Fibroblast of lung (primary cell): ENCODE data around the gene NEB.

Source experiments
- EZH2 ChIP-seq: IDR thresholded peaks from 2 replicates; pipeline ENCODE4 v1.5.1; 2012; ENCODE audit warnings: low read length, control low read depth, mild to moderate bottlenecking; ENCODE audit errors: missing control alignments
- TF ChIP-seq, protein P1 (sequence below), 2 donors: IDR thresholded peaks in 1 of 2; conservative IDR thresholded peaks in 1 of 2; 1 replicate in 1 of 2; 2 replicates in 1 of 2; pipeline ENCODE4 v1.5.1; 2011 to 2012; ENCODE audit warnings: low read length in 2 of 2, control low read depth in 1 of 2, inconsistent platforms in 1 of 2, low read depth in 1 of 2, mild to moderate bottlenecking in 1 of 2

DNA sequence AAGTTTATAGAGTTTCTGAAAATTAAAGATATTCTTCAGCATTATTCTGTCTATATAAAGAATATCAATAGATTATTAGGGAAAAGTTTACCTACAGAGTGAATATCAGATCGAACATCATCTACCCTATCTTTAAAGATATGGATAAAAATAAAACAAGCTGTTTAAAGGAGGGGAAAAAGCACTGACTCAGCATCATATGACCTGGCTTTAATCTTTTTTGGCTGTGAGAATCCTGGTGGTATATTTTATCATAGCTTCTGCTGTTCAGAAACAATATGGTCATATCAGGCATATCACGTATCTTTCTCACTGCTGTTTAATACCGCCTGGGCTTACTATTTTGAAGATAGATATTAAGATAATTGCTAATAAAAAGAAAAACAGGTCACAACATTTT lies 80.2 kb downstream of the NEB start:
- TF ChIP-seq, protein P1, sequence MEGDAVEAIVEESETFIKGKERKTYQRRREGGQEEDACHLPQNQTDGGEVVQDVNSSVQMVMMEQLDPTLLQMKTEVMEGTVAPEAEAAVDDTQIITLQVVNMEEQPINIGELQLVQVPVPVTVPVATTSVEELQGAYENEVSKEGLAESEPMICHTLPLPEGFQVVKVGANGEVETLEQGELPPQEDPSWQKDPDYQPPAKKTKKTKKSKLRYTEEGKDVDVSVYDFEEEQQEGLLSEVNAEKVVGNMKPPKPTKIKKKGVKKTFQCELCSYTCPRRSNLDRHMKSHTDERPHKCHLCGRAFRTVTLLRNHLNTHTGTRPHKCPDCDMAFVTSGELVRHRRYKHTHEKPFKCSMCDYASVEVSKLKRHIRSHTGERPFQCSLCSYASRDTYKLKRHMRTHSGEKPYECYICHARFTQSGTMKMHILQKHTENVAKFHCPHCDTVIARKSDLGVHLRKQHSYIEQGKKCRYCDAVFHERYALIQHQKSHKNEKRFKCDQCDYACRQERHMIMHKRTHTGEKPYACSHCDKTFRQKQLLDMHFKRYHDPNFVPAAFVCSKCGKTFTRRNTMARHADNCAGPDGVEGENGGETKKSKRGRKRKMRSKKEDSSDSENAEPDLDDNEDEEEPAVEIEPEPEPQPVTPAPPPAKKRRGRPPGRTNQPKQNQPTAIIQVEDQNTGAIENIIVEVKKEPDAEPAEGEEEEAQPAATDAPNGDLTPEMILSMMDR (conservative IDR thresholded peaks at IDR 0.05 in 1 of 2, IDR thresholded peaks at IDR 0.05 in 1 of 2; ENCODE audit: low read depth in 1 of 2, low read length in 2 of 2), result no peak
- no peak for TF ChIP-seq EZH2
